Fibroblast of peridontal ligament (primary cell): ENCODE data around the gene PGPEP1.
A peak's percentile ranks its signal among the peaks of the same experiment; 100 is the strongest.

ENCODE experiments used
- DNase-seq: peaks from one replicate; pipeline ENCODE4 v3.0.0-alpha.2; 2010; ENCODE audit errors: extremely low read depth

PGPEP1 gene

GRCh38 chr19:18417250-18418028 lies 77.0 kb downstream of the PGPEP1 start:
- peak; percentile 52 for DNase-seq

- no peak for DNase-seq
These were observed 77.7 kb downstream of the PGPEP1 start for GRCh38 chr19:18418029-18418482.

- no peak for DNase-seq
These were observed 78.2 kb downstream of the PGPEP1 start for GRCh38 chr19:18418483-18419194.

GRCh38 chr19:18419195-18419698 lies 78.8 kb downstream of the PGPEP1 start, which contains the start of gene SSBP4:
Gene SSBP4 (plus strand): TSS chr19:18419398. CDS start chr19:18419649, 251 bp downstream.
- peak; percentile 63 for DNase-seq
